HG02840 (cell line): ENCODE measurements around the gene PIM1.
"Not testable (repeated sequence)": the region's sequence is repeated elsewhere in the genome, so short reads cannot be mapped to it uniquely, and the experiment has no call there.

Source experiments
- ATAC-seq: cut with Tn5 transposase; IDR thresholded peaks from one replicate; pipeline ENCODE4 v1.9.1; 2021; ENCODE audit warnings: mild to moderate bottlenecking, moderate library complexity, moderate number of reproducible peaks; ENCODE audit not compliant: unreplicated experiment, low FRiP score

Gene PIM1

GRCh38 chr6:37169496-37170272 is at the start of gene PIM1:
PIM1 (plus strand) TSS chr6:37170152; CDS start chr6:37170576, 424 bp downstream.
- ATAC-seq = peak; percentile 57

GRCh38 chr6:37121556-37121955 is 48.4 kb upstream of the PIM1 start:
- no peak for ATAC-seq

- ATAC-seq = no peak
Observed at GRCh38 chr6:37122861-37123260, 47.1 kb upstream of the PIM1 start.

GRCh38 chr6:37123957-37124729 is 45.8 kb upstream of the PIM1 start:
- ATAC-seq = no peak

- no peak for ATAC-seq
Observed at GRCh38 chr6:37125774-37126492, 44.0 kb upstream of the PIM1 start.

GRCh38 chr6:37126493-37126958 is 43.4 kb upstream of the PIM1 start:
- no peak for ATAC-seq

- no peak for ATAC-seq
Observed at GRCh38 chr6:37126961-37127616, 42.9 kb upstream of the PIM1 start.

- no peak for ATAC-seq
Observed at GRCh38 chr6:37127961-37128862, 41.7 kb upstream of the PIM1 start.

GRCh38 chr6:37128863-37129443 is 41.0 kb upstream of the PIM1 start:
- ATAC-seq = not testable (repeated sequence)

GRCh38 chr6:37129566-37129965 is 40.4 kb upstream of the PIM1 start:
- ATAC-seq = no peak

- no peak for ATAC-seq
Observed at GRCh38 chr6:37130704-37131103, 39.2 kb upstream of the PIM1 start.

GRCh38 chr6:37131104-37131959 is 38.6 kb upstream of the PIM1 start:
- no peak for ATAC-seq

GRCh38 chr6:37131960-37132253 is 38.0 kb upstream of the PIM1 start:
- no peak for ATAC-seq

GRCh38 chr6:37134036-37134395 is 35.9 kb upstream of the PIM1 start:
- no peak for ATAC-seq

GRCh38 chr6:37134396-37135191 is 35.4 kb upstream of the PIM1 start:
- no peak for ATAC-seq

- ATAC-seq = no peak
Observed at GRCh38 chr6:37135835-37136694, 33.9 kb upstream of the PIM1 start.

GRCh38 chr6:37136821-37137200 is 33.1 kb upstream of the PIM1 start:
- no peak for ATAC-seq
